ENCODE results near the gene ACP2. TPM values are rescaled to one million over a fixed set of nuclear protein-coding genes. Genes with fewer than 3 reads are reported as not detected.
A peak's percentile ranks its signal among the peaks of the same experiment; 100 is the strongest.

Gene ACP2
- total and polyA plus RNA-seq, 2 experiments from 2014 or later = 29.6 to 31.5 TPM

DNA sequence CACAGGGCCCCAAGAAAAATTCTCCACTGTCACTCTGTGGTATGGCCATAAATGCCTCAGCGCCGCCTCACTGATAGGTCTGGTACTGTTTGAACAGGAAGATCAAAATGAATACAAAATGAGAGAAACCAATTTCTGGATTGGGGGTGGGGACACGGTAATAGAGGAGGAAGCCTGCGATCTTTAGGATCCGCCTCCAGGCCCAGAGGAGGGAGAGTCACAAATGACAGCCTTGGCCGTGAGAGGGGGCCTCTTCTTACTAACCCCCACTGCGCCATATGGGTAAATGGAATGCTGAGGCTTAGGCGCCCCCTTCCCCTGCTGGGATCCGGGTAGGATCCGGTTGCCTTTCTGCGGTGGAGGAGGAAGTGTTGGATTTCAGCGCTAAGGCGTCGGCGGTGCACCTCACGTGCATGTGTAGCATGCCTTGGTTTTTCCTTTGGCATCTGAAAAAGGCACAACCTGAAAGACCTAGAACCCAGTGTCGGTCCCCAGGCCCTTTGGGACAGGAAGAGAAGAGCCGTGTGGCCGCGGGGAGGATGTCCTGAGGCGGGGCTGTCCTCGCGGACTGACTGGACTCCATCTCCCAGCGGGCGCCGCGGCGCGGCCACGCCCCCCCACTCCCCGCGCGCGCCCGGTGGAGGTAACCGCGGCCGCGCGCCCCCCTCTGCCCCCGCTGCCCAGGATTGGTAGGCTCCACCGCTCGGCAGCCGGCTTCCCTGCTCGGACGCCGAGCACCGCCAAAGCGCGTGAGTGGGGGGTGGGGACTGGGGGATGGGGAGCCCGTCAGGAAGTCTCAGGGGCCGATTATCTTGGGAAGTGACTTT is 20.6 kb upstream of the ACP2 start:
- H3K36me3 ChIP-seq (replicated peaks; ENCODE audit: insufficient read depth, low read depth) = no peaks in the 10 kb centered on the region
- no peaks in the 10 kb centered on the region for H3K9me3 ChIP-seq (ENCODE audit: low read depth)
- WGBS (ENCODE audit: low lambda C conversion rate, missing lambda C conversion rate) = 3% methylated on average over 33 of the region's 52 CpGs
- peak overlapping the region; percentile 53 for H3K4me3 ChIP-seq
- H2AFZ ChIP-seq = peak overlapping the region; percentile 53
- peaks cover 11% of the 10 kb centered on the region for H3K4me1 ChIP-seq (ENCODE audit: insufficient read depth)
- H3K27ac ChIP-seq = peak overlapping the region; percentile 99
- H3K9me2 ChIP-seq (replicated peaks; ENCODE audit: insufficient read depth) = no peaks in the 10 kb centered on the region
- H3K27me3 ChIP-seq = no peaks in the 10 kb centered on the region
- peak overlapping the region; percentile 79 for H3K4me2 ChIP-seq
- TF ChIP-seq, protein P1, sequence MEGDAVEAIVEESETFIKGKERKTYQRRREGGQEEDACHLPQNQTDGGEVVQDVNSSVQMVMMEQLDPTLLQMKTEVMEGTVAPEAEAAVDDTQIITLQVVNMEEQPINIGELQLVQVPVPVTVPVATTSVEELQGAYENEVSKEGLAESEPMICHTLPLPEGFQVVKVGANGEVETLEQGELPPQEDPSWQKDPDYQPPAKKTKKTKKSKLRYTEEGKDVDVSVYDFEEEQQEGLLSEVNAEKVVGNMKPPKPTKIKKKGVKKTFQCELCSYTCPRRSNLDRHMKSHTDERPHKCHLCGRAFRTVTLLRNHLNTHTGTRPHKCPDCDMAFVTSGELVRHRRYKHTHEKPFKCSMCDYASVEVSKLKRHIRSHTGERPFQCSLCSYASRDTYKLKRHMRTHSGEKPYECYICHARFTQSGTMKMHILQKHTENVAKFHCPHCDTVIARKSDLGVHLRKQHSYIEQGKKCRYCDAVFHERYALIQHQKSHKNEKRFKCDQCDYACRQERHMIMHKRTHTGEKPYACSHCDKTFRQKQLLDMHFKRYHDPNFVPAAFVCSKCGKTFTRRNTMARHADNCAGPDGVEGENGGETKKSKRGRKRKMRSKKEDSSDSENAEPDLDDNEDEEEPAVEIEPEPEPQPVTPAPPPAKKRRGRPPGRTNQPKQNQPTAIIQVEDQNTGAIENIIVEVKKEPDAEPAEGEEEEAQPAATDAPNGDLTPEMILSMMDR (IDR thresholded peaks at IDR 0.05; ENCODE audit: poor library complexity) = peak; percentile 16
- no peak for TF ChIP-seq EZH2phosphoT487 (IDR thresholded peaks at IDR 0.05; ENCODE audit: low read depth, severe bottlenecking, unreplicated experiment)
- DNase-seq (ENCODE audit: low spot score) = peak; percentile 96
- peaks cover 36% of the 10 kb centered on the region for H4K20me1 ChIP-seq (ENCODE audit: insufficient read depth, poor library complexity, severe bottlenecking)
- peaks cover 40% of the 10 kb centered on the region for H3K79me2 ChIP-seq

DNA sequence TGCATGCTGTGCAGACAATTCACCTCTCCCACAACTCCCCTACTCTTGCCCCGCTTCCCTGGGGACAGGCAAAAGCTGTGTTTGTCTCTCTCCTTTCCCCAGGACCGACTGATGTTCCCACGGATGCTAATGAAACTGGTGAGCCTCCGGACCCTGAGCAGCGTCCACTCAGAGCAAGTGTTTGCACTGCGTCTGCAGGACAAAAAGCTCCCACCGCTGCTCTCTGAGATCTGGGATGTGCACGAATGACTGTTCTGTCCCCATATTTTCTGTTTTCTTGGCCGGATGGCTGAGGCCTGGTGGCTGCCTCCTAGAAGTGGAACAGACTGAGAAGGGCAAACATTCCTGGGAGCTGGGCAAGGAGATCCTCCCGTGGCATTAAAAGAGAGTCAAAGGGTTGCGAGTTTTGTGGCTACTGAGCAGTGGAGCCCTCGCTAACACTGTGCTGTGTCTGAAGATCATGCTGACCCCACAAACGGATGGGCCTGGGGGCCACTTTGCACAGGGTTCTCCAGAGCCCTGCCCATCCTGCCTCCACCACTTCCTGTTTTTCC is 19.9 kb upstream of the ACP2 start:
- Histone ChIP-seq H3K4me1 (ENCODE audit: insufficient read depth) (peaks cover 11% of the 10 kb centered on the region), H3K79me2 (peaks cover 38% of the 10 kb centered on the region), H3K9me2 (replicated peaks; ENCODE audit: insufficient read depth) (no peaks in the 10 kb centered on the region), H3K4me2 (peak overlapping the region; percentile 79), H3K36me3 (replicated peaks; ENCODE audit: insufficient read depth, low read depth) (no peaks in the 10 kb centered on the region), H2AFZ (peak overlapping the region; percentile 49), H4K20me1 (ENCODE audit: insufficient read depth, poor library complexity, severe bottlenecking) (peaks cover 30% of the 10 kb centered on the region), H3K4me3 (no peak overlapping the region), H3K9me3 (ENCODE audit: low read depth) (no peaks in the 10 kb centered on the region), H3K27me3 (no peaks in the 10 kb centered on the region), H3K27ac (peak overlapping the region; percentile 99)
- no peak for DNase-seq (ENCODE audit: low spot score)
- WGBS (ENCODE audit: low lambda C conversion rate, missing lambda C conversion rate) = 41% methylated on average over 13 of the region's 13 CpGs
- no peak for TF ChIP-seq EZH2 (IDR thresholded peaks at IDR 0.05; ENCODE audit: borderline replicate concordance)
- no peak for TF ChIP-seq EZH2phosphoT487 (IDR thresholded peaks at IDR 0.05; ENCODE audit: low read depth, severe bottlenecking, unreplicated experiment)
- TF ChIP-seq, protein P1 (IDR thresholded peaks at IDR 0.05; ENCODE audit: poor library complexity) = no peak

DNA sequence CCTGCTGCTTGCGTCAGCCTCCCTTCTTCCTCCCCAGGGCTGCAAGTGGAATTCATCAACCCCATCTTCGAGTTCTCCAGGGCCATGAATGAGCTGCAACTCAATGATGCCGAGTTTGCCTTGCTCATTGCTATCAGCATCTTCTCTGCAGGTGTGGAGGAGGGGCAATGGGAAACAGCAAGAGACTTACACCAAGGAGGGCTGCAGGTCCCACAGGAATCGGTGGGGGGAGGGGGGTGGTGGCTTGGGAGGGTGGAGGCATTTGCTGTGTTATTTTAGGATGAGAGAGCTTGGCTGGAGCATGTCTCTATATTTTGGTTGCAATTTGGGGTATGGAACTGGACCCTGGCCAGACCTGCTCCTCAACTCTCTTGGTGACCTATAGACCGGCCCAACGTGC is 19.3 kb upstream of the ACP2 start:
- Histone ChIP-seq H2AFZ (no peak overlapping the region), H3K27ac (peak overlapping the region; percentile 99), H3K36me3 (replicated peaks; ENCODE audit: insufficient read depth, low read depth) (no peaks in the 10 kb centered on the region), H4K20me1 (ENCODE audit: insufficient read depth, poor library complexity, severe bottlenecking) (peaks cover 23% of the 10 kb centered on the region), H3K79me2 (peaks cover 31% of the 10 kb centered on the region), H3K9me3 (ENCODE audit: low read depth) (no peaks in the 10 kb centered on the region), H3K9me2 (replicated peaks; ENCODE audit: insufficient read depth) (no peaks in the 10 kb centered on the region), H3K27me3 (no peaks in the 10 kb centered on the region), H3K4me1 (ENCODE audit: insufficient read depth) (peaks cover 11% of the 10 kb centered on the region), H3K4me3 (no peak overlapping the region), H3K4me2 (peak overlapping the region; percentile 79)
- no peak for DNase-seq (ENCODE audit: low spot score)
- 71% methylated on average over 6 of the region's 6 CpGs for WGBS (ENCODE audit: low lambda C conversion rate, missing lambda C conversion rate)
- no peak for TF ChIP-seq EZH2 (IDR thresholded peaks at IDR 0.05; ENCODE audit: borderline replicate concordance)
- no peak for TF ChIP-seq EZH2phosphoT487 (IDR thresholded peaks at IDR 0.05; ENCODE audit: low read depth, severe bottlenecking, unreplicated experiment)

DNA sequence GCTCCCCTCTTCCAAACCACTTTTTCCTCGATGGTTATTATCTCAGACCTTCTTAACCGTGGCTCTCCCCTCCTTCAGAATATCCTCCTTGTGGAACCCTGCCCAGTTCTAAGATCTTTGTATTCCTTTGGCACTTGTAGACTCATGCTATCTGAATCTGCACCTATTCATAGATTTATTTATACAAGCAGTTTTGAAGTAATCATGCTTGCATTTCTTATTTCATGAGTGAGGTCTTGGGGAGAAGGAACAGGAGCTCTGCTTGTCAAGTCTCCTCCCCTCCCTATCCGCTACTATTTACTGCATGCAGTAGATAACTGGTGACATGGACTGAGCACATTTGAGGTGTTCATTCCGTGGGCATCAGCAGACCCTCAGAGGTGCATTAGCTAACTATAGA is 15.9 kb upstream of the ACP2 start:
- Histone ChIP-seq H3K4me3 (no peak overlapping the region), H3K36me3 (replicated peaks; ENCODE audit: insufficient read depth, low read depth) (no peaks in the 10 kb centered on the region), H4K20me1 (ENCODE audit: insufficient read depth, poor library complexity, severe bottlenecking) (no peaks in the 10 kb centered on the region), H3K9me3 (ENCODE audit: low read depth) (no peaks in the 10 kb centered on the region), H3K4me1 (ENCODE audit: insufficient read depth) (peaks cover 11% of the 10 kb centered on the region), H3K79me2 (peaks cover 5% of the 10 kb centered on the region), H3K27me3 (no peaks in the 10 kb centered on the region), H3K9me2 (replicated peaks; ENCODE audit: insufficient read depth) (no peaks in the 10 kb centered on the region), H3K27ac (peak overlapping the region; percentile 22), H3K4me2 (no peak overlapping the region), H2AFZ (no peak overlapping the region)
- 90% methylated on average over 4 of the region's 4 CpGs for WGBS (ENCODE audit: low lambda C conversion rate, missing lambda C conversion rate)
- TF ChIP-seq EZH2 (IDR thresholded peaks at IDR 0.05; ENCODE audit: borderline replicate concordance) (no peak), EZH2phosphoT487 (IDR thresholded peaks at IDR 0.05; ENCODE audit: low read depth, severe bottlenecking, unreplicated experiment) (no peak)
- TF ChIP-seq, protein P1 (IDR thresholded peaks at IDR 0.05; ENCODE audit: poor library complexity) = no peak
- no peak for DNase-seq (ENCODE audit: low spot score)

Data from hepatocyte (in vitro differentiated cells).